Erythroblast (primary cell): Measurements from ENCODE around the gene ADGRL4.

Experiments used
- GATA1 ChIP-seq: IDR thresholded peaks from 2 replicates; pipeline ENCODE4 v1.6.1; 2011; ENCODE audit warnings: low read depth, mild to moderate bottlenecking, control low read depth, low read length, moderate library complexity
- POLR2A ChIP-seq: IDR thresholded peaks from 2 replicates; pipeline ENCODE4 v1.6.1; 2011; ENCODE audit warnings: mild to moderate bottlenecking, low read length

GRCh38 chr1:78892260-78892840, 114.2 kb downstream of the ADGRL4 start:
- TF ChIP-seq POLR2A = no peak
- no peak for TF ChIP-seq GATA1
